GM12872 (cell line): Measurements from ENCODE around the gene MRPL16.

Source experiments
- TF ChIP-seq, protein P1 (sequence below): IDR thresholded peaks from 3 replicates; pipeline ENCODE4 v1.5.1; 2011; ENCODE audit warnings: low read depth, mild to moderate bottlenecking, low read length, moderate library complexity; ENCODE audit not compliant: insufficient read depth

Gene MRPL16

GRCh38 chr11:59810189-59810910 lies at the start of gene MRPL16:
Gene MRPL16 (minus strand): TSS chr11:59810778. CDS start chr11:59810658, 120 bp downstream.
- TF ChIP-seq, protein P1, sequence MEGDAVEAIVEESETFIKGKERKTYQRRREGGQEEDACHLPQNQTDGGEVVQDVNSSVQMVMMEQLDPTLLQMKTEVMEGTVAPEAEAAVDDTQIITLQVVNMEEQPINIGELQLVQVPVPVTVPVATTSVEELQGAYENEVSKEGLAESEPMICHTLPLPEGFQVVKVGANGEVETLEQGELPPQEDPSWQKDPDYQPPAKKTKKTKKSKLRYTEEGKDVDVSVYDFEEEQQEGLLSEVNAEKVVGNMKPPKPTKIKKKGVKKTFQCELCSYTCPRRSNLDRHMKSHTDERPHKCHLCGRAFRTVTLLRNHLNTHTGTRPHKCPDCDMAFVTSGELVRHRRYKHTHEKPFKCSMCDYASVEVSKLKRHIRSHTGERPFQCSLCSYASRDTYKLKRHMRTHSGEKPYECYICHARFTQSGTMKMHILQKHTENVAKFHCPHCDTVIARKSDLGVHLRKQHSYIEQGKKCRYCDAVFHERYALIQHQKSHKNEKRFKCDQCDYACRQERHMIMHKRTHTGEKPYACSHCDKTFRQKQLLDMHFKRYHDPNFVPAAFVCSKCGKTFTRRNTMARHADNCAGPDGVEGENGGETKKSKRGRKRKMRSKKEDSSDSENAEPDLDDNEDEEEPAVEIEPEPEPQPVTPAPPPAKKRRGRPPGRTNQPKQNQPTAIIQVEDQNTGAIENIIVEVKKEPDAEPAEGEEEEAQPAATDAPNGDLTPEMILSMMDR, result peak; percentile 52

GRCh38 chr11:59859673-59860072 lies 49.1 kb upstream of the MRPL16 start:
- TF ChIP-seq, protein P1, result no peak

- TF ChIP-seq, protein P1, result no peak
Measured at GRCh38 chr11:59857439-59858434, 47.2 kb upstream of the MRPL16 start.

- TF ChIP-seq, protein P1, result no peak
Measured at GRCh38 chr11:59854871-59855270, 44.3 kb upstream of the MRPL16 start.

DNA sequence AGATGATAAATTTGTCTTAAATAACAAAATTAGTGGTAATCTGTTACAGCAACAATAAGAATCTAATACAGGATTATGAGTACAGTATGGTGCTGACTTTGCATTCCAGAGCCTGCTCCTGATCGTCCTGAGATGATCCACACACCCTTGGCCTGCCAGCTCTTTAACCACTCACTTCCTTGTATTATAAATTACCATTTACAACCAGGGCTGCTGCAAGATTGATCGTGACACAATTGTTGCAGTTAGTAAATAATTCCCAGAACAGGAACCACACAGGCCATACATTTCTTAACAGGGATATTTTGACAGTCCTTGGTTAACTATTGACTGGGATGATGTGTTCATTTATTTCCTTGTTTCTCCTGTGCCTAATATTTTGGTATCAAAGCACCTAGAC lies 38.6 kb upstream of the MRPL16 start:
- TF ChIP-seq, protein P1, result no peak

DNA sequence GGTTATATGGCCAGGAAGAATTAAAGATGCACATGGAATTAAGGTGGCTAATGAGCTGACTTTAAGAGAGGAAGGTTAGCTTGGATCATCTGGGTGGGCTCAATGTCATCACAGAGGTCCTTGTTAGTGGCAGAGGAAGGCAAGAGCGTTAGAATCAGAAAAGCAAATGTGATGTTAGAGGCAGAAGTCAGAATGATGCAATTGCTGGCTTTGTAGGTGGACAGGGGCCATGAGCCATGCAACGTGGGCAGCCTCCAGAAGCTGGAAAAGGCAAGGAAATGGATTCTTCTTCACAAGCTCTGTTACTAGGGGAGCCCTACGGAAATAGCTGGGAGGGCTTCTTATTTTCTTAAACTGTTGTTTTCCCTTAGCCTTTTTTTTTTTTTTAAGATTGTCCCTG lies 37.0 kb upstream of the MRPL16 start:
- TF ChIP-seq, protein P1, result no peak

DNA sequence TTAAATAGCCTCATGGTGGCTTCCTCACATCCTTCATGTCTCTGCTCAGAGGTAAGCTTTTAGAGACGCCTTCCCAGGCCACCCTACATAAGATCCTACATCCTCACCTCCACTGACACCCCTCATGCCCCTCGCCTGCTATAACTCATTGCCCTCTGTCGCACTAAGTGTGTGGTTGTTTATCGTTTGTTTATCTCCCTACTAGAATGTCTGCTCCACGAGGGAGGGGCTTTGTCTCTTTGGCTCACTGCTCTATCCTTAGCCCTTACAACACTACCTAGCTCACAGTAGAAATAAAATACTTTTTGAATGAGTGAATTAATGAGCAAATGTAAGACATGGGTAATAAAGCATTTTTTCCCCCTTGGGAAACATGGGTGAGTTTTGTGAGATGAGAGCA lies 36.0 kb upstream of the MRPL16 start:
- TF ChIP-seq, protein P1, result no peak
